SH-SY5Y (cell line): ENCODE data around the gene FSTL4.

Experiments used
- GATA2 ChIP-seq: IDR thresholded peaks from 2 replicates; pipeline ENCODE4 v1.6.1; 2011; ENCODE audit warnings: mild to moderate bottlenecking, low read depth, low read length
- GATA3 ChIP-seq: IDR thresholded peaks from 2 replicates; pipeline ENCODE4 v1.6.1; 2011; ENCODE audit warnings: low read depth, mild to moderate bottlenecking, low read length, moderate library complexity

FSTL4 gene

DNA sequence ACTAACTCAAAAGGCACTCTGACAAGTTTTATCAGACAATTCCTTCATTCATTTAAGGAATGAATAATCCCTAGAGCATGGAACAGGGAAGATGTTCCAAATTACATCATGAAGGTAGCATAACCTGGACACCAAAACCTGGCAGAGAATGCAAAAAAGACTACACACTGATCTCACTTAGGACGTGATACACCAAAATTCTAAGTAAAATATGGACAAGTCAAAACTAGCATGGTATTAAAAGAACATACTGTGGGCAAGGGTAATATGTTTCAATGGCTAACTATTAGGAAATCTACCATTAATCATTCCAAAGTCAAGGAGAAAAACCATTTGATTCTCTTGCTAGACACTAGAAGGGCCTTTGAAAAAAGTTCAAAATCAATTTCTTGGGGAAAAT is 384.0 kb downstream of the FSTL4 start:
- no peak for TF ChIP-seq GATA2
- no peak for TF ChIP-seq GATA3

DNA sequence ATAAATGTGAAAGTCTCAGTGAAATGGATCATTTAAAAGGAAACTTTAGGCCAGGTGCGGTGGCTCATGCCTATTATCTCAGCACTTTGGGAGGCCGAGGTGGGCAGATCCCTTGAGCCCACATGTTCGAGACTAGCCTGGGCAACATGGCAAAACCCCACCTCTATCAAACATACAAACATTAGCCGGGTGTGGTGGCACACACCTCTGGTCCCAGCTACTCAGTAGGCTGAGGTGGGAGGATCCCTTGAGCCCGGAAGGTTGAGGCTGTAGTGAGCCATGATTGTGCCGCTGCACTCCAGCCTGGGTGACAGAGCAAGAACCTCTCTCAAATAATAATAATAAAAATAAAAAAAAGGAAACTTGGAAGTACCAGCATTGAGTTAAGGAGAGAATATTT is 384.4 kb downstream of the FSTL4 start:
- no peak for TF ChIP-seq GATA2
- no peak for TF ChIP-seq GATA3

DNA sequence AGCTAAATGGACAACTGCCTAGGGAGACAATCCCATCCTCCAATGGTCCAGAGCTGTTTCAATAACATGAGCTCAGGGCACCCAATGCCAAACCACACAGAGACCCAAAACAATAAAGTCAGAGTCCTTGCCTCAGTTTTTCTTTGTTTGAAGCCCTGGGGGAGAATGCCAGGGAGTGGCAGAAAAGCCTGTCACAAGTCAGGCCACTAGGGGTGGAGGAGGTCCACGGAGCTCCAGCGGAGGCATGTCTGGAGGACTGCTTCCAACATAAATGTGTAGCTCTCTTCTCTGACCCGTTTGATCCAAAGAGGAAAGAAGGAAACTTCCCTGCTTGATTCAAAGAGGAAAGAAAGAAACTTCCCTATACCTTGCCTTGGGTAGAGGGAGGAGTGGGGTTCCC is 385.3 kb downstream of the FSTL4 start:
- TF ChIP-seq GATA2 (no peak), GATA3 (no peak)

DNA sequence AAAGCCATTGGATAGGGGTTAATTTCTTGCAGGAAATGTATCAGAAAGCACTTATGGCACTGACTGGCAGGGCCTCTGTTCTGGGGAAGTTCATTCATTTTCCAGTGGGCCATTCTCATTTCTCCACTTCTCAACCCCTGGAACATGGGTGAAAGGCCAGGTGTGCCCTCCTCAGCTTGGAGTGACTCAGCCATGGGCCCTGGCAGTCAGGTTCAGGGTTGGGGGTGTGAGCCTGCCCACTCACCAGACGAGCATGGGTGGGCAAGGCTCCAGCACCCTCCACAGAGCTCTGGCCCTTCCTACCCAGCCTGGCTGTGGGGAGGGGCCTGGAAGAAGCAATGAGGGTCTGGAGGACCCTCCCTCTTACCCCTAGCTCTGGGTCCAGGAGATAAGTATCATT is 386.2 kb downstream of the FSTL4 start:
- TF ChIP-seq GATA2 (no peak), GATA3 (no peak)

DNA sequence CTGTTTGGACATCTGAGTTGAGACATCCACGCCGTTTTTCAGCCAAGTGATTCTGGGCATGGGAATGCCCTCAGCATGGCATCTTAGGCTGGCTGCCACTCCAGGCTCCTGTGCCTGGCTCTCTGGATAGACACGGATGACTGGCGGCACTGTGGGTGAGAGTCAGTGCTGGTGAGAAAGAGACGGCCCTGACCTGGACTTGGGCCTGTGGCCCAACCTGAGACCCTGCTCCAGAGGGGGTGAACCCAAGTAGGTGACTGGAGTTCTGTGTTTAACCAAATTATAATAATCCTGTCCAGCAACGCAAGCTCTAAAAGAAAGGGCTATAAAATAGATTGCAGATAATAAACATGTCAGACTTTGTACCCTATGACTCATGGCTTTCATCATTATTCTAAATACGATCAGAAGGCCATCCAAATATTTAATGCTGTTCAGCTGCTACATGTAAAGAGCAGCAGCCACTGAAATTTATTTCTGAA is 386.6 kb downstream of the FSTL4 start:
- no peak for TF ChIP-seq GATA3
- TF ChIP-seq GATA2 = no peak

DNA sequence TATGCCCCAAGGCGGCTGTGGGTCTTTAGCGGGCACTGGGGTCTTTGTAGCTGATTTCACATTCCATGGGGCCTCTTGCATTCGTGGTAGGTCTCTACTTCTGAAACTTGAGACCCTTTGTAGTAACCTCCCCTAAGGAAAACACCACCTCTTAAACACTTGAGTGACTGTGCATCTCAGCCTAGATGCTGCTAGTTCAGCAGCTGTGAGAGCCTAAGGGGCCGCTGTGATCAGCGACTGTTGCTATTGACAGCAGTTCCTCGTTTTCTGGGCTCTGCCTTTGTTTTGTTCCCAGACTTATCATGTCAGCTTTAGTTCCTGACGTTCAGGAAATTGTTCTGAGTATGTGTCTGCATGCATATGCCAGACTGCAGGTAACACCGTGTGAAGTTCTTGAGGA is 389.4 kb downstream of the FSTL4 start:
- no peak for TF ChIP-seq GATA2
- TF ChIP-seq GATA3 = no peak

DNA sequence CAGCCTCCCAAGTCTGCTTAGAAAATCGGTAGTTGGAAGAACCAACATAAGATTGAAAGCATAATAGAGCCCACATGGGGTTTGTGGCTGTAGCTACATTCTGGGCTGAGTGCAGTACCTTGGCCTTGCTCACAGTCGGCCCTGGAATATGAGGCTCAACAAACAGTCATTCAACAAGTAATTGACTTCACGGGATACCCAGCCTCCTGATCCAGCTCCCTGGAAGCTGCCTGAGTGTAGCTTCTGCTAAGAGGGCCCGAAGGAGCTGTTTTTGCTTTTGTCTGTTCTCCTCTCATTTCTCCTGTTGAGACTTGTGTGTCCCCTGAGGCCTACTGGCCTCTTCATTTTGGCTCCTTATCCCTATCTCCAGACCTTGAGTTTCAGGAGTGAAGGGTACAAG is 389.8 kb downstream of the FSTL4 start:
- TF ChIP-seq GATA2 (no peak), GATA3 (no peak)

DNA sequence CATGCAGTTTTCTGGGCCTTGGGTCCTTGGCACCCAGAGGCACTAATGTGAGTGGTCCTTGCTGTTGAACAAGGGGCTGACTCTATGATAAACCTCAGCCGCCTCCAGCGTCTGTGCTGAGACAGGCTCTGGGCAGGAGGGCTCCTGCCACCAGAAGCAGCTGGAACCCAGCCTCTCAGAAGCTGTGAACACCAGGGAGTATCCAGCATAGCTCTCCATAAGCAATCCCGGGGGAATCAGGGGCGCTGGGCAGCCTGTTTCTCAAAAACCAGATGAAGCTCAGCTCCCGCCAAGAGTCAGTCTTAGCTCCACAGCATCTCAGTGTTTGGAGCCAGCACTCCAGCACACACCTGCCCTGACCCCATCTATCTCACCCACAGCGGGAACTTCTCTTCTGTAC is 390.3 kb downstream of the FSTL4 start:
- TF ChIP-seq GATA2 (no peak), GATA3 (no peak)

DNA sequence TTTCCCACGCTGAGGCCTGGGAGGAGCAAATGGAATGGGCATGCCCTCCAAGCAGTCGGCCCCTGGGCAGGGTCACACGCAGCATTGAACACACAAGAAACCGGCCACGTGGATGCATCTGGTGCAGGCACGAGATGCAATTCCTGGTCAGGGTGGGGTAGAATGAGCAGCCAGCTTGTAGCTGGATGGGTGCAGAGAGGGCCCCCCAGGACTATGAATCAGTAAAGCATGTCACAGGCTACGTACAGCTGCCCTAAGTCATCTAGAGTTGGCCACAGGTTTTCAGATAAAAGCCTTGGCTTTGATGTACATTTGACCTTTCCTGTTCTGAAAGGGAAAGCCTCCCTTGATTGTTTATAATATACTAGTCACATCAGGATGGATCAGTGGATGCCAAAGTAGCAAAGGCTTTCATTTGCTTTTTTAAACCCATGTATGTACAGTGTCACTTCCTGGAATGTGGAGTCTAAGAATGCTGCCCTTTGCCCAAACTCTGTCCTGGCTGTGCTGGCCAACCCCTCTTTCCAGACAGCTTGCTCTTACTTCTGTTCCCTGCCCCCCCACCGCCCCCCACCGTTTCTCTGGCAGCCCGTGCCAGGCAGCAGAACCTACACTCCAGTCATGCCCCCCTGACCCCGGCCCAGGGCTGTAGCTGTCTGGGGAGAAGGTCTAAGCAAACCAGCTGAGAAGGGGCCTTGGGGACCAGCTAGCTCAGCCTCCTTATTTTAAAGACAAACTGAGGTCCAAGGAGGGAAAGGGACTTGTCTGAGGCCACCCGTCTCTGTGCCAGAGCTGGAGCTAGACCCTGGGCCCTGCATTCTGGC is 391.3 kb downstream of the FSTL4 start:
- no peak for TF ChIP-seq GATA3
- no peak for TF ChIP-seq GATA2

DNA sequence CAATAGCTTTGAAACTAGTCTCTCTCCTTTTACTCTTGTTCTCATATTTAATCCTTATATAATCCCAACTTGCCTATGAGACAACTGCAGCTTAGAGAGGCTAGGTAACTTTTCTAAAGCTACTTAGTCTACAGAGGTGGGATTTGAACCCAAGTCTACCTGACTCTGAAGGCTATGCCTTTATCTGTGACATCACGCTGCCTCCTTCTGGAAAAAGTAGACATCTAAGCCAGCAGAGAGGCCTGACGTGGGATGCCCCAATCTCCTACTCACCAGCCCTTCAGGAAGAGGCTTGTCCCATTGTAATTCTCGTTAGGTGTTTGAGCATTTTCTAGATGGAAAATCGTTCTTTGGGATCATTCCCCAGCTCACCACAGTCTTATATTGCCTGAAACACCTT is 393.0 kb downstream of the FSTL4 start:
- TF ChIP-seq GATA3 = no peak
- TF ChIP-seq GATA2 = no peak

DNA sequence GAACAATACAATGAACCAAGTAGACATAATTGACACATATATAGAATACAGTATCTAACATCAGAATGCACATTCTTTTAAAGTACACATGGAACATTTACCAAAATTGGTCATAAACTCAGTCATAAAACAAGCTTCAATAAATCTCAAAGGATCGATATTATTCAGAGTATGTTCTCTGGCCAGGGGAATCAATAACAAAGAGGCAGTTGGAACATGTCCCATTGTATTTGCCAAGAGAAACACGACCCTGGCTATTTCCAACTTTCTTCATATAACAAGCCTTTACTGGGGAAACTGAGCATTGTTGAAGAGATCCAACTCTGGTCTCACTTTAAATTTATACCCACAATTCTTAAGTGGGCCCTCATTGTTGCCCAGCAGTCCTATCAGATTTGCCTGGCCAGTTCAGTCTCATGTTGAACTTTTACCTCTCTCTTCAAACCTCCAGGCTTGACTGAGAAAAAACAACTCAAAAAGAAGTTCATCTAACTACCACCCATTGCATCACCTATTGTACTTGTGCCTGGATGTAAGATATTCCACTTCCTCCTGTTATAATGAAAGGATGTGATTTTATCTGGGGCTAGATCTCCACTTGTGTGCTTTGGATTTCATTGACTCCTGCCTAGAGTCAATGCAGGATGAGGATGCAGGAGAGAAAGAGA is 398.1 kb downstream of the FSTL4 start:
- TF ChIP-seq GATA2 (no peak), GATA3 (no peak)

DNA sequence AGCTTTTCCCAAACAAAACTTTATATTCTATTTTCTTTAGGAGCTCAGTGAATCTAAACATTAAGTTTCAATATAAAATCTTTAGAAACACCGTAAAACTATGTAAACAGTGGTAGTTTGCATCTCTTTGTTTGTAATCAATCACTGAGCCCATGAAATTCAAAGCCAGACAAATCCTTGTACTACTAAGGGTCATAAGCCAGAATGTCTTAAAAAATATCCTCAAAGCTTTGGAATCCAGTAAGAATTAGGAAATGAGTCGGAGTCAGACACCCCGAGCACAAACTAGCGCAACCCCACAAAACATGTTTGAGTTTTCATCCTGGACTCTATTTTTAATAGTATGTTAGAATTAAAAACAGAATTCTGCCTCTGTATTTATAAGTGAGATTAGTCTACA is 406.7 kb downstream of the FSTL4 start:
- no peak for TF ChIP-seq GATA3
- no peak for TF ChIP-seq GATA2

DNA sequence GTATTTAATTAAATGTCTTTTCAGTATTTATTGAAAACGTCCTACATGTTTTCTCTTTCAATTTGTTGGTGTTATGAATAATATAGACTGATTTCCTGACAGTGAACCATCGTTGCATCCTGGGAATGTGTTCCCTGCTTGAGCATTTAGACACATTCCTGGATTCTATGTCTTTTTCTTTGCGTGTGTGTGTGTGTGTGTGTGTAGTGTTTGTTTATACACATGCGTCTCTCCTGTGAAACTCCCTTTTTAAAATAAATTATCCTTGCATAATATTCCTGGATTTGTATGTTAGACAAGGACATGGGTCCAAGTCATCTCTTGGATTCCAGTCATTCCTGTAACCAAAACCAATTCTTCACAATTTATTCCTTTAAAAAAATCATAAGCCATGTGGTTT is 407.1 kb downstream of the FSTL4 start:
- TF ChIP-seq GATA3 = no peak
- TF ChIP-seq GATA2 = no peak

DNA sequence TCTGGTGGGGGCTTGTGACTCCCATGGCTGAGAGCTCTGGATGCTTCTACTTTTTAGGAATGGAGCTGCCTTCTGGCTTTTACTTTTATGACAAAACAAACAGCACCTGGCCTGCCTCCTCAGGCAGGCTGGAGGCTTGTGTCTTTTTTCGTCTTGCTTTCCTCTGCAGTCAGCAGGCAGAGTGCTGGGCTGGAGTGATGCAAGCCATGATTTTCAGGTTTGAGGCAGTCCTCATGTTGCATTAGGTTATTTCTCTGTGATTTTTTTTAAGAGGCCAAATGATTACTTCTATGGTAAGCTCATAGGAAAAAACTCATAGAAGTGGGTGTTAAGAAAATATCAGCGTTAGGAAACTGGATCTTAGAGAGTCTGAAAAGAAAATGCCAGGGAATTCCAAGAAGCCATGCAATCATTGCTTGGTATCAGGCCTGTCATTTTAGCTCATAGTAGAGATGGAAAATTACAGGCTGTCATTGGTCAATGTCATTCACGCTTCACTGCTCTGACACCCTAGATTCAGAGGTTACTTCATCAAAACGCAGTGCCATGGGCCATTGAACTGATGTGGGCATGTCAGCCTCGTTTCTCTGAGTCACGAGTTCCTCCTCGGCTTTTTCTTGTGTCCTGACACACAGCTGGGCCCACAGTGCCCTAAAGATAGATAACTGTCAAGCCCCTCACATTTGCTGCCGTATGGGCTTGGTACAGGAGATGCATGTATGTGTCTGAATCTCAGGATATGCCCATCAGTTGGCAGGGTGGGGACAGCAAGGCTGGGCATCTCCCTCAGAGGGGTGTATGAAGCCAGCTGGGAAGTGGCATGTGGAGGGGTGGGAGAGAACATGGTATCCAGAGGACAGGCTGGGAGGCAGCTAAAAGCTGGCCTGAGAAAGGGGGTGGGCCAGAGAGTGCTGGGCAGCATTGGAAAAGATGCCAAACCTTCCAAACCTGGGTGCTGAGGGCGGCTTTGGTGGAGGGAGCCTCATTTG is 408.7 kb downstream of the FSTL4 start:
- TF ChIP-seq GATA3 = no peak
- no peak for TF ChIP-seq GATA2
